ENCODE measurements around the gene MTUS2. TPM values are rescaled to one million over a fixed set of nuclear protein-coding genes. Genes with fewer than 3 reads are reported as not detected.

MTUS2 gene
- polyA plus RNA-seq, 1 donor from 2014 or later, result 4.4 TPM

DNA sequence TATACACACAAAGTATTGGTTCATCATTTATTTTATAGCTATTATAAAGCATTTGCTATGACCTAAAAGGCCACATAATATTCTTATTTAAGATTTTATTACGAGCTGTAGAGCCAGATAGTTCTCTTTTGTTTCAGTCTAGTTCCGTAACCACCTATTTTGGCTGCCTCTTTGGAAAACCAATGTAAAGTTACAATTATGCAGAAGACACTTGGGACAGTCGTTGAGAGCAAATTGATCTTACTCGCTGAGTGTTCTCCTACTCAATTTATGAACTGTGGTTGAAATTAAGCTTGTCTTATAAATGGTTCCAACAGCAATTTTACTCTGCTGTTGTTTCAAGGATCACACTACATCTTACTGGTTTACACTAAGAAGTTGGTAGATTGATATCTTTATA lies 653.0 kb downstream of the MTUS2 start:
- Histone ChIP-seq H2AFZ (ENCODE audit: low read depth, low read length) (no peak overlapping the region), H3F3A (ENCODE audit: insufficient read depth, low read length, poor library complexity, severe bottlenecking) (no peaks in the 10 kb centered on the region), H3K36me3 (ENCODE audit: insufficient read depth, low read length) (no peaks in the 10 kb centered on the region), H3K79me2 (replicated peaks; ENCODE audit: insufficient read depth, low read length) (no peaks in the 10 kb centered on the region), H3K27ac (ENCODE audit: low read length) (no peak overlapping the region), H3K9ac (ENCODE audit: low read length) (no peak overlapping the region), H3K4me3 (ENCODE audit: low read length) (no peak overlapping the region), H3K4me2 (ENCODE audit: low read length) (no peak overlapping the region), H3K9me3 (ENCODE audit: low read length) (no peaks in the 10 kb centered on the region), H3K27me3 (ENCODE audit: insufficient read depth, low read depth, low read length) (no peaks in the 10 kb centered on the region), H4K20me1 (ENCODE audit: insufficient read depth) (no peaks in the 10 kb centered on the region), H3K9me2 (ENCODE audit: insufficient read depth, low read length) (no peaks in the 10 kb centered on the region)
- no peak for TF ChIP-seq EP300 (conservative IDR thresholded peaks at IDR 0.05; ENCODE audit: poor library complexity, severe bottlenecking)
- TF ChIP-seq SMC3 (conservative IDR thresholded peaks at IDR 0.05; ENCODE audit: poor library complexity), result no peak
- TF ChIP-seq TAF1 (IDR thresholded peaks at IDR 0.05; ENCODE audit: low read depth), result no peak
- no peak for TF ChIP-seq RAD21 (conservative IDR thresholded peaks at IDR 0.05)
- TF ChIP-seq POLR2AphosphoS5 (IDR thresholded peaks at IDR 0.05), result no peak
- TF ChIP-seq, protein P1, sequence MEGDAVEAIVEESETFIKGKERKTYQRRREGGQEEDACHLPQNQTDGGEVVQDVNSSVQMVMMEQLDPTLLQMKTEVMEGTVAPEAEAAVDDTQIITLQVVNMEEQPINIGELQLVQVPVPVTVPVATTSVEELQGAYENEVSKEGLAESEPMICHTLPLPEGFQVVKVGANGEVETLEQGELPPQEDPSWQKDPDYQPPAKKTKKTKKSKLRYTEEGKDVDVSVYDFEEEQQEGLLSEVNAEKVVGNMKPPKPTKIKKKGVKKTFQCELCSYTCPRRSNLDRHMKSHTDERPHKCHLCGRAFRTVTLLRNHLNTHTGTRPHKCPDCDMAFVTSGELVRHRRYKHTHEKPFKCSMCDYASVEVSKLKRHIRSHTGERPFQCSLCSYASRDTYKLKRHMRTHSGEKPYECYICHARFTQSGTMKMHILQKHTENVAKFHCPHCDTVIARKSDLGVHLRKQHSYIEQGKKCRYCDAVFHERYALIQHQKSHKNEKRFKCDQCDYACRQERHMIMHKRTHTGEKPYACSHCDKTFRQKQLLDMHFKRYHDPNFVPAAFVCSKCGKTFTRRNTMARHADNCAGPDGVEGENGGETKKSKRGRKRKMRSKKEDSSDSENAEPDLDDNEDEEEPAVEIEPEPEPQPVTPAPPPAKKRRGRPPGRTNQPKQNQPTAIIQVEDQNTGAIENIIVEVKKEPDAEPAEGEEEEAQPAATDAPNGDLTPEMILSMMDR (IDR thresholded peaks at IDR 0.05; ENCODE audit: poor library complexity, severe bottlenecking), result no peak
- no peak for TF ChIP-seq EZH2 (IDR thresholded peaks at IDR 0.05; ENCODE audit: borderline replicate concordance, insufficient read depth, low read length, poor library complexity, severe bottlenecking)
- TF ChIP-seq, protein P2, sequence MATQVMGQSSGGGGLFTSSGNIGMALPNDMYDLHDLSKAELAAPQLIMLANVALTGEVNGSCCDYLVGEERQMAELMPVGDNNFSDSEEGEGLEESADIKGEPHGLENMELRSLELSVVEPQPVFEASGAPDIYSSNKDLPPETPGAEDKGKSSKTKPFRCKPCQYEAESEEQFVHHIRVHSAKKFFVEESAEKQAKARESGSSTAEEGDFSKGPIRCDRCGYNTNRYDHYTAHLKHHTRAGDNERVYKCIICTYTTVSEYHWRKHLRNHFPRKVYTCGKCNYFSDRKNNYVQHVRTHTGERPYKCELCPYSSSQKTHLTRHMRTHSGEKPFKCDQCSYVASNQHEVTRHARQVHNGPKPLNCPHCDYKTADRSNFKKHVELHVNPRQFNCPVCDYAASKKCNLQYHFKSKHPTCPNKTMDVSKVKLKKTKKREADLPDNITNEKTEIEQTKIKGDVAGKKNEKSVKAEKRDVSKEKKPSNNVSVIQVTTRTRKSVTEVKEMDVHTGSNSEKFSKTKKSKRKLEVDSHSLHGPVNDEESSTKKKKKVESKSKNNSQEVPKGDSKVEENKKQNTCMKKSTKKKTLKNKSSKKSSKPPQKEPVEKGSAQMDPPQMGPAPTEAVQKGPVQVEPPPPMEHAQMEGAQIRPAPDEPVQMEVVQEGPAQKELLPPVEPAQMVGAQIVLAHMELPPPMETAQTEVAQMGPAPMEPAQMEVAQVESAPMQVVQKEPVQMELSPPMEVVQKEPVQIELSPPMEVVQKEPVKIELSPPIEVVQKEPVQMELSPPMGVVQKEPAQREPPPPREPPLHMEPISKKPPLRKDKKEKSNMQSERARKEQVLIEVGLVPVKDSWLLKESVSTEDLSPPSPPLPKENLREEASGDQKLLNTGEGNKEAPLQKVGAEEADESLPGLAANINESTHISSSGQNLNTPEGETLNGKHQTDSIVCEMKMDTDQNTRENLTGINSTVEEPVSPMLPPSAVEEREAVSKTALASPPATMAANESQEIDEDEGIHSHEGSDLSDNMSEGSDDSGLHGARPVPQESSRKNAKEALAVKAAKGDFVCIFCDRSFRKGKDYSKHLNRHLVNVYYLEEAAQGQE (IDR thresholded peaks at IDR 0.05; ENCODE audit: borderline replicate concordance), result no peak
- no peak for TF ChIP-seq MXI1 (conservative IDR thresholded peaks at IDR 0.05; ENCODE audit: poor library complexity, severe bottlenecking)

DNA sequence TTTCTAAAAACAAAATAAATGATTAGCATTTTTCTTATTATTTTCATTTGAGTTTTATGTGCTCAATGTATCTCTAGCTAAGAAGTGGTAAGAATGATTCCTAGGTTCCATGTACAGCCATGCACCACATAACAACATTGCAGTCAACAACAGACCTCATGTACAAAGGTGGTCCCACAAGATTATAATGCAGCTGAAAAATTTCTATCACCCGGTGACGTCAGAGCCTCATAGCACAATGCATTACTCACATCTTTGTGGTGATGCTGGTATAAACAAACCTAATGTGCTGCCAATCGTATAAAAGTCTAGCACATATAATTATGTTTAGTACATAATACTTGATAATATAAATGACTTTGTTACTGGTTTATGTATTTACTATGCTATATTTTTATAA lies 654.9 kb downstream of the MTUS2 start:
- H3K4me2 ChIP-seq (ENCODE audit: low read length), result no peak overlapping the region
- H3K36me3 ChIP-seq (ENCODE audit: insufficient read depth, low read length), result no peaks in the 10 kb centered on the region
- H3F3A ChIP-seq (ENCODE audit: insufficient read depth, low read length, poor library complexity, severe bottlenecking), result no peaks in the 10 kb centered on the region
- H3K9ac ChIP-seq (ENCODE audit: low read length), result no peak overlapping the region
- H3K9me2 ChIP-seq (ENCODE audit: insufficient read depth, low read length), result no peaks in the 10 kb centered on the region
- no peaks in the 10 kb centered on the region for H3K79me2 ChIP-seq (replicated peaks; ENCODE audit: insufficient read depth, low read length)
- no peaks in the 10 kb centered on the region for H4K20me1 ChIP-seq (ENCODE audit: insufficient read depth)
- no peak overlapping the region for H3K27ac ChIP-seq (ENCODE audit: low read length)
- TF ChIP-seq RAD21 (conservative IDR thresholded peaks at IDR 0.05), result no peak
- no peak for TF ChIP-seq MXI1 (conservative IDR thresholded peaks at IDR 0.05; ENCODE audit: poor library complexity, severe bottlenecking)
- no peak for TF ChIP-seq EZH2 (IDR thresholded peaks at IDR 0.05; ENCODE audit: borderline replicate concordance, insufficient read depth, low read length, poor library complexity, severe bottlenecking)
- TF ChIP-seq TAF1 (IDR thresholded peaks at IDR 0.05; ENCODE audit: low read depth), result no peak
- TF ChIP-seq SMC3 (conservative IDR thresholded peaks at IDR 0.05; ENCODE audit: poor library complexity), result no peak
- TF ChIP-seq EP300 (conservative IDR thresholded peaks at IDR 0.05; ENCODE audit: poor library complexity, severe bottlenecking), result no peak
- no peak for TF ChIP-seq POLR2AphosphoS5 (IDR thresholded peaks at IDR 0.05)
- TF ChIP-seq, protein P1 (IDR thresholded peaks at IDR 0.05; ENCODE audit: poor library complexity, severe bottlenecking), result no peak
- TF ChIP-seq, protein P2 (IDR thresholded peaks at IDR 0.05; ENCODE audit: borderline replicate concordance), result no peak
- no peak overlapping the region for H2AFZ ChIP-seq (ENCODE audit: low read depth, low read length)
- no peaks in the 10 kb centered on the region for H3K9me3 ChIP-seq (ENCODE audit: low read length)
- H3K4me3 ChIP-seq (ENCODE audit: low read length), result no peak overlapping the region
- no peaks in the 10 kb centered on the region for H3K27me3 ChIP-seq (ENCODE audit: insufficient read depth, low read depth, low read length)

Measured in neural cell (in vitro differentiated cells).